Heart left ventricle (tissue), 16 donors: ENCODE results near the gene OR6Y1. TPM values are rescaled to one million over a fixed set of nuclear protein-coding genes. Genes with fewer than 3 reads are reported as not detected.
A peak's percentile ranks its signal among the peaks of the same experiment; 100 is the strongest.

Source experiments
- ATAC-seq, 4 donors: fragments of 200-7000 bp; cut with Tn5 transposase; one replicate each; pipeline ENCODE4 v1.9.1; 2020 to 2022; ENCODE audit warnings: moderate library complexity in 4 of 4, mild to moderate bottlenecking in 3 of 4, moderate number of reproducible peaks in 1 of 4
- DNase-seq, 5 donors: peaks; one replicate each; pipeline ENCODE4 v3.0.0-alpha.2; 2020
- H3K27ac ChIP-seq, 12 donors: fragments of 200-600 bp; sonication (generic) in 4 of 12; one replicate each; pipeline versions ENCODE4 v1.5.0 to v1.8.0; 2016 to 2022; ENCODE audit warnings: mild to moderate bottlenecking in 2 of 12
- H3K27me3 ChIP-seq, 9 donors: fragments of 200-600 bp; sonication (generic) in 2 of 9; one replicate each; pipeline versions ENCODE4 v1.5.1 to v1.8.0; 2016 to 2022; ENCODE audit warnings: mild to moderate bottlenecking in 3 of 9
- H3K36me3 ChIP-seq, 9 donors: fragments of 200-600 bp; sonication (generic) in 2 of 9; one replicate each; pipeline versions ENCODE4 v1.5.0 to v1.8.0; 2018 to 2022; ENCODE audit warnings: mild to moderate bottlenecking in 2 of 9
- H3K4me1 ChIP-seq, 12 donors: fragments of 200-600 bp; sonication (generic) in 4 of 12; one replicate each; pipeline versions ENCODE4 v1.5.0 to v1.8.0; 2016 to 2022; ENCODE audit warnings: mild to moderate bottlenecking in 3 of 12
- H3K4me3 ChIP-seq, 12 donors: fragments of 200-600 bp; sonication (generic) in 4 of 12; one replicate each; pipeline versions ENCODE4 v1.5.0 to v1.8.0; 2017 to 2022; ENCODE audit warnings: mild to moderate bottlenecking in 9 of 12, moderate library complexity in 4 of 12
- H3K9me3 ChIP-seq, 12 donors: fragments of 200-600 bp; sonication (generic) in 4 of 12; one replicate each; pipeline versions ENCODE4 v1.5.0 to v1.8.0; 2016 to 2022; ENCODE audit warnings: mild to moderate bottlenecking in 1 of 12
- POLR2A ChIP-seq, 2 donors: fragments of 450-650 bp; IDR thresholded peaks; one replicate each; pipeline ENCODE4 v1.6.1; 2017; ENCODE audit warnings: antibody characterized with exemption in 2 of 2, mild to moderate bottlenecking in 2 of 2, moderate library complexity in 2 of 2
- whole genome bisulfite sequencing, 4 donors: extraction: QIAGEN DNeasy Blood & Tissue Kit in 2 of 4; methylation state at CpG; one replicate each; pipeline versions ENCODE4 v1.1.5 to v1.1.7; 2013 to 2018; 5-methylcytosine and 5-hydroxymethylcytosine counted together
- intact Hi-C, 10 donors: fragments of 100-400 bp; cut with DNase I; formaldehyde crosslinking; loops; one replicate each; pipeline versions ENCODE4 v1.11.1 to v1.14.2; 2022
- polyA plus RNA-seq, 2 donors: library from polyadenylated mRNA; stranded (reverse); fragments of 200-250 nt; gene quantifications; one replicate each; pipeline ENCODE4 v1.2.3, GENCODE V29; 2013
- total RNA-seq, 9 donors: library from RNA; depleted of rRNA in 2 of 9; stranded (reverse); fragments of >200 nt in 2 of 9; fragmentation: NEBNext Ultra II Directional in 3 of 9; extraction: Animal tissue kit (Norgen Biotek cat#: 25700) in 3 of 9; gene quantifications; one replicate each; pipeline versions ENCODE4 v1.1.0 to v1.2.4, GENCODE V29; 2016 to 2023
- TF ChIP-seq, protein P1 (sequence below), 12 donors: fragments of 200-600 bp; sonication (generic) in 4 of 12; IDR thresholded peaks; one replicate each; pipeline versions ENCODE4 v1.5.0 to v1.8.0; 2018 to 2022; ENCODE audit warnings: antibody characterized with exemption in 12 of 12, mild to moderate bottlenecking in 5 of 12
- donor health status: ischemic (EF 13 %, LVEDD 7.1; RV severe dilation, severe dysfunction).
- donor health status: healthy with polysubstance abuse.
- donor health status: DM: no; HTN: yes; CAD: no.
- donor health status: DM: no; HTN: no; CAD: no.
- donor health status: ischemic (EF 25% LVEDD 6.9; RV normal size, moderate dysfunction).
- donor health status: ischemic (EF 25% LVEDD 5.7; RV mildly dilated, moderate dysfunction).
- donor health status: healthy.
- donor health status: DM: yes; HTN: yes; CAD: no.
- donor health status: ischemic (EF 35%, LVEDD 5.7; RV mildly dilated, moderate dysfunction).
- donor health status: nonischemic (EF 11% LVEDD 7.7; RV severe dilation, severe dysfunction).
- donor health status: DM: yes; HTN: yes; CAD: no.
- donor health status: PGD.
- donor health status: ischemic (EF 29% LVEDD 5.4; RV normal size, mild dysfunction).
- donor health status: nonischemic (EF 23%, LVEDD 6.1; RV moderate dilation, normal function).

OR6Y1 gene
- total and polyA plus RNA-seq, 11 donors, result not detected

DNA sequence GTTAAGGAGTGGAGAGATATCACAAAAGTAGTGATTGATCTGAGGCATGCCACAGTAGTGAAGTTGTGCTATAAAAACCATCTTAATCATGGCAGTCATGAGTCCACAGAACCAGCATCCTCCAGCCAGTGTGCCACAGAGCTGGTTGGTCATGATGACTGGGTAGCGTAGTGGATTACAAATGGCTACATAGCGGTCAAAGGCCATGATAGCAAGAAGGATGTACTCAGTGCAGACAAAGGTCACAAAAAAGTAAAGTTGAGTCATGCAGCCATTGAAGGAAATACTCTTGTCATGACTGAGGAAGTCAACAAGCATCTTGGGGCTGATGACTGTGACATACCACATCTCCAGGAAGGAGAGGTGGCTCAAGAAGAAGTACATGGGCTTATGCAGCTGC lies 6.7 kb downstream of the OR6Y1 start:
- no peaks in the 10 kb centered on the region for H3K27me3 ChIP-seq
- H3K27ac ChIP-seq, result no peak overlapping the region
- WGBS, 4 donors, result 94 to 100% (median 97%) methylated on average over 2 of the region's 2 CpGs
- no peak overlapping the region for H3K4me3 ChIP-seq
- H3K9me3 ChIP-seq, result no peaks in the 10 kb centered on the region
- no peaks in the 10 kb centered on the region for H3K4me1 ChIP-seq
- DNase-seq, result no peak
- TF ChIP-seq, protein P1, sequence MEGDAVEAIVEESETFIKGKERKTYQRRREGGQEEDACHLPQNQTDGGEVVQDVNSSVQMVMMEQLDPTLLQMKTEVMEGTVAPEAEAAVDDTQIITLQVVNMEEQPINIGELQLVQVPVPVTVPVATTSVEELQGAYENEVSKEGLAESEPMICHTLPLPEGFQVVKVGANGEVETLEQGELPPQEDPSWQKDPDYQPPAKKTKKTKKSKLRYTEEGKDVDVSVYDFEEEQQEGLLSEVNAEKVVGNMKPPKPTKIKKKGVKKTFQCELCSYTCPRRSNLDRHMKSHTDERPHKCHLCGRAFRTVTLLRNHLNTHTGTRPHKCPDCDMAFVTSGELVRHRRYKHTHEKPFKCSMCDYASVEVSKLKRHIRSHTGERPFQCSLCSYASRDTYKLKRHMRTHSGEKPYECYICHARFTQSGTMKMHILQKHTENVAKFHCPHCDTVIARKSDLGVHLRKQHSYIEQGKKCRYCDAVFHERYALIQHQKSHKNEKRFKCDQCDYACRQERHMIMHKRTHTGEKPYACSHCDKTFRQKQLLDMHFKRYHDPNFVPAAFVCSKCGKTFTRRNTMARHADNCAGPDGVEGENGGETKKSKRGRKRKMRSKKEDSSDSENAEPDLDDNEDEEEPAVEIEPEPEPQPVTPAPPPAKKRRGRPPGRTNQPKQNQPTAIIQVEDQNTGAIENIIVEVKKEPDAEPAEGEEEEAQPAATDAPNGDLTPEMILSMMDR (IDR thresholded peaks at IDR 0.05), result no peak
- TF ChIP-seq POLR2A (IDR thresholded peaks at IDR 0.05), result no peak
- intact Hi-C loops, result no loop called here
- no peaks in the 10 kb centered on the region for H3K36me3 ChIP-seq
- ATAC-seq, result no peak

DNA sequence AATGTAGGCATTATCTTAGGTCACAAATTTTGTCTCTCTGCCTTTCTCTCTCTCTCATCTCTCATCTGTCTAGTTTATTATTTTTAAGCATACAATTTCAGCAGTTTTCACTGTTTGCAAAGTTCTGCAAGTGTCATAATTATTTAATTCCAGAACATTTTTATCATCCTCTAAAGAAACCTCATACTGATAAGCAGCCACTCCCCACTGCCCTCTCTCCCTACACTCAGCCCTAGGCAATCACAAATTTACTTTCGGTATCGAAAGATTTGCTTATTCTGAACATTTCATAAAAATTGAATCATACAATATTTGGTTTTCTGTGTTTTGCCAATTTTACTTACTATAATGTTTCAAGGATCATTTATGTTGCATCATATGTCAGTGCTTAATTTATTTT lies 16.6 kb downstream of the OR6Y1 start:
- whole genome bisulfite sequencing, 4 donors, result 83 to 90% (median 87%) methylated on average over 2 of the region's 2 CpGs
- no peaks in the 10 kb centered on the region for H3K4me1 ChIP-seq
- H3K36me3 ChIP-seq, result no peaks in the 10 kb centered on the region
- no peak for ATAC-seq
- no peak overlapping the region for H3K4me3 ChIP-seq
- H3K27ac ChIP-seq, result peak overlapping the region in 1 of 12 donors; percentile 23
- DNase-seq, result no peak
- peaks cover 0 to 2% (median 0%) of the 10 kb centered on the region in 9 donors for H3K27me3 ChIP-seq
- intact Hi-C loops, result no loop called here
- H3K9me3 ChIP-seq, result no peaks in the 10 kb centered on the region
- TF ChIP-seq, protein P1 (IDR thresholded peaks at IDR 0.05), result no peak
- TF ChIP-seq POLR2A (IDR thresholded peaks at IDR 0.05), result no peak

DNA sequence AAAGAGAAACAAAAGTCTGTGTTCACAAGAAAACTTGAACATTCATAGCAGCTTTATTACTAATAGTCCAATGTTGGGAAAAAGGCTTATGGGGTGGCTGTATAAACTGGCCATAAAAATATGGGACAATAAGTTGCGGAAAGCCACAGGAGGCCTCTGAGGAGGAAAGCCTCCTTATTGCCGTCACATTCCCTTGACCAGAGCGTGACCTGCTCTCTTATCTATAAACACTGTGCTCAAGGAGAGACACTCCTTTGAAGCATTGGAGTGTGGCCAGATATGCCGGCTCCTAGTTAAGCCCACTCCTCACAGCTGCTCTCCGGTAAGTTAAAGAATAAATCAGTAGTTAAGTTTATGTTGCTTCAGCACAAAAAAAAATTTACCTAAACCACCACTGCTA lies 19.7 kb downstream of the OR6Y1 start:
- H3K9me3 ChIP-seq, result no peaks in the 10 kb centered on the region
- peaks cover 0 to 2% (median 0%) of the 10 kb centered on the region in 9 donors for H3K27me3 ChIP-seq
- 28 to 38% (median 33%) methylated on average over 5 of the region's 5 CpGs for WGBS, 4 donors
- no peak for ATAC-seq
- H3K36me3 ChIP-seq, result no peaks in the 10 kb centered on the region
- H3K27ac ChIP-seq, result no peak overlapping the region
- no peak overlapping the region for H3K4me3 ChIP-seq
- intact Hi-C loops, result no loop called here
- TF ChIP-seq, protein P1 (IDR thresholded peaks at IDR 0.05), result no peak
- TF ChIP-seq POLR2A (IDR thresholded peaks at IDR 0.05), result no peak
- no peaks in the 10 kb centered on the region for H3K4me1 ChIP-seq
- DNase-seq, result no peak

DNA sequence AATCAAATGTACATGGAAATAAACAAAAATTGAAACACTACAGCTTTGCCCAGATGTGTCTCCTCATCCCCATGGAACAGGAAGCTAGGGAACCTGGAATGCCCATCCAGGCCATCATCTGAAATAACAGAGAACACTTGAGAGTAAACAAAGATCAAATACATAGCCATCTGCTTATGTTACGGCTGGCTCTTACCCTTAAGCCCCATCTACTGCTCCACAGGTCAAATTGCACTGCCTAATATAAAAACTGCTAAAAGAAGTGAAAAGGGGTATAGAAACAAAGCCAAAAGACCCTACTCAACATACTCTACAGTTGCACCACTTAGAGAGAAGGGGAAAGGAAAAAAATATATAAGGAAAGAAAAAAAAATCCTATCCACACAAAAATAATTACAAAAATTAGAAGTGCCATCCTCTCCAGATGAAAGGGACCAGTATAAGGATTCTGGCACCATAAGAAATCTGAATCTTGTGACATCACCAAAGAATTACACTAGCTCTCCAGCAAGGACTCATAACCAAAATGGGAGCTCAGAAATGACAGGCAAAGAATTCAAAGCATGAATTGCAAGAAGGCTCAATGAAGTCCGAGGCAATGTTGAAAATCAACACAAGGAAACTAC lies 26.9 kb downstream of the OR6Y1 start:
- Histone ChIP-seq H3K4me3 (no peak overlapping the region), H3K9me3 (peaks cover 0 to 15% (median 0%) of the 10 kb centered on the region in 12 donors), H3K36me3 (no peaks in the 10 kb centered on the region), H3K27ac (no peak overlapping the region), H3K4me1 (no peaks in the 10 kb centered on the region), H3K27me3 (no peaks in the 10 kb centered on the region)
- DNase-seq (no peak), ATAC-seq (peak in 1 of 4 donors; percentile 38)
- TF ChIP-seq, protein P1 (IDR thresholded peaks at IDR 0.05), result peak in 9 of 12 donors; percentile 30 to 68 (median 48)
- TF ChIP-seq POLR2A (IDR thresholded peaks at IDR 0.05), result no peak
- WGBS, 4 donors, result 1 to 76% (median 37%) methylated on average over 2 of the region's 2 CpGs
- intact Hi-C loops, result loop anchor here in 3 of 10 donors (5.0 to 10.0 kb wide), 3 partner anchors 323 to 563 kb away; no protein-coding TSS in a partner anchor
